Muscle of back (tissue), 11 donors: ENCODE data around the gene SNX9. TPM values are rescaled to one million over a fixed set of nuclear protein-coding genes. Genes with fewer than 3 reads are reported as not detected.
A peak's percentile ranks its signal among the peaks of the same experiment; 100 is the strongest.

Experiments
- DNase-seq, 3 donors: peaks; one replicate each; pipeline versions ENCODE4 v3.0.0 to v3.0.0-alpha.2; 2013
- polyA plus RNA-seq, 10 donors: library from polyadenylated mRNA; unstranded; fragments of 120-200 nt; gene quantifications; one replicate each; pipeline ENCODE4 v1.2.1, GENCODE V29; 2013; ENCODE audit not compliant: insufficient read length in 10 of 10

Gene SNX9
- polyA plus RNA-seq, 10 donors, result 21.4 to 30.4 (median 26.4) TPM

- no peak for DNase-seq
Measured at GRCh38 chr6:157977176-157977804, 154.2 kb downstream of the SNX9 start.

- DNase-seq, result no peak
Measured at GRCh38 chr6:157978021-157978783, 155.2 kb downstream of the SNX9 start.

DNA sequence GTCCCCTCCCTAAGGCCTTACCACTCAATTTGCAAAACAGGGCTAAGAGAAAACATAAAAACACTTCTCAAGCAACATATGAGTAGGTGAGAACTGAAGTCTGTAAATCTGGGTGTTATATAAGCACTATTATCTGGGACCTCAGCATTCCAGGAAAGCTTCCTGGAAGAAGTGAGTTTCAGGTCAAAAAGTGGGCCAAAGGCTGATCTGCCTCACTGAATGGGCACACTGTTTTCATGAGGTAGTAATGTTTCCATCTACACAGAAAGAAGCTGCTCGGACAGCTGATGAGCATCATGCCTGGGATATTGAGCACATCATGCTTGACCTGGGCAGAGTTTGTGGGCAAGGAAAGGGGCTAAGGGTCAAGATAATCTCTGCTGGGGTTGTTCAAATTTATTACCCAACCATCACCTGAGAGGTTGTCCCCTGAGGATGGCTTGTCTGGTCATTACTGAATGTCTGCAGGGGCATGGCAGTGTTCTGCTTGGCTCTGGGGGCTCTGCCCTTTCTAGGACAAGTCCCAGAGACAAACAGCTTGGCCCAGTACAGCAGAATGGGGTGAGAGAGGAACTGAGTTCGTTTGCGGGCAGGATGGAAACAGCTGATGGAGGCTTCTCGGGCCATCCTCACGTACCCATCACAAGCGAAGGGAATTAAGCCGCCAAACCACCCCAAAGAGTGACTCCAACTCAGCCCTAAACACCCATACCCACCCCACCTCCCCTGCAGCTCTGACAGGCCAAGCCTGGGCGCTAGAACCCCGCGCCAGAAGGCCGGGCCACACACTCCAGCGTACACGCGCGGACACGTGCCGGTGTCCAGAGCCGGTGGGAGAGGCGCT lies 157.5 kb downstream of the SNX9 start:
- no peak for DNase-seq

DNA sequence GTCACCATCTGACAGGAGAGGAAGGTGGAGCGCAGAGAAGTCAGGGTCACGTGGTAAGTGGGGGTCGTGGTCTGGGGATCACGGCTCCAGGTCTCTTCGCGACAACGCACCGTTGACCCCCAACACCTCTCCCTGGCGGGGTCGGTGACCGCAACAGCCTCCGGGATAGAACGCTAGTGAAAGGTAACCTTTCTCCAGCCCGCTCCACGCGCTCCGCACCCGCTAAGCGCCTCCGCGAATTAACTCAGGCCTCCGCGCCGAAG lies 158.0 kb downstream of the SNX9 start:
- no peak for DNase-seq

- peak; percentile 61 to 86 (median 67) for DNase-seq
Measured at GRCh38 chr6:157981395-157982101, 158.5 kb downstream of the SNX9 start, which contains the start of gene SYNJ2. Gene SYNJ2, plus strand, starts transcription at chr6:157981863. Its CDS starts 99 bp downstream, at chr6:157981962.

GRCh38 chr6:157982102-157982562 lies 159.1 kb downstream of the SNX9 start:
- DNase-seq, result no peak

- DNase-seq, result peak in 1 of 3 donors; percentile 54
Measured at GRCh38 chr6:157982563-157983405, 159.7 kb downstream of the SNX9 start.

DNA sequence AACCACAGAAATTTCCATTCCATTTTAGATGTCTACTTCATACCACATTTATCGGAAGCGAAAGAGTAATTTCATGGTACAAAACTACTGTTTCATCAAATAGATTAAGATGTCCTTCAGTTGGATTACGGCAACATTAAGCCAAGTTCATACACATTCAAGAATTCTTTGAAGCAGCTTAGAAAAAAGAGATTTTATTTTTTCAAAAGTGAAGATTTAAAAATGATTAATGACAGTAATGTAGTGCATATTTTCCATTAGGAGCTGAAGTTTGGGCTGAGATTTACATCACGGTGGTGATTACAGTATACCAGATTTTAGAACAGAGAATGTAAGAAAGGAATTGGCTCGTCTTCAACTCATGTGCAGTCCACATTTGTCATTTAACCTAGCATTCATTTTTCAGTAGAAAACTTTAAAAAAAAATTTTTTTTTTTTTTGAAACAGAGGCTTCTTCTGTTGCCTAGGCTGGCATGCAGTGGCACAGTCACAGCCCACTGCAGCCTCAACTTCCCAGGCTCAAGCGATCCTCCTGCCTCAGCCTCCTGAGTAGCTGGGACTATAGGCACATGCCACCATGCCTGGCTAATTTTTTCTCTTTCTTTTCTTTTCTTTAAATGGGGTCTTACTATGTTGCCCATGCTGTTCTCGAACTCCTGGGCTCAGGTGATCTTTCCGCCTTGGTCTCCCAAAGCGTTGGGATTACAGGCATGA lies 160.5 kb downstream of the SNX9 start:
- no peak for DNase-seq

DNA sequence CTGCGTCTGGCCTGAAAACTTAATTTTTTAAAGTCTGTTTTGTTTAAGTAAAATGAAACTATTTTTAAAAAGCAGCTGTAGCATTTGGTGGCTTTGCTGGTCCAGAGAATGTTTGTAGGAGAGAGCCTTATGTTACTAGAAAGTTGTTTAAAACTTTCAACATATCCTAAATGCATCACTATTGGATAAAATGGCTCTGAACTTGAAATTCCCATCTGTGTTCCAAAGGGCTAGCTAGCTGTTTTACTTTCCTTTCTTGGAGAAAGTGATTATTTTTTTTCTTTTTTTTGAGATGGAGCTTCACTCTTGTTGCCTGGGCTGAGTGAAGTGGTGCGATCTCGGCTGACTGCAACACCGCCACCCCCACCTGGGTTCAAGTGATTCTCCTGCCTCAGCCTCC lies 161.1 kb downstream of the SNX9 start:
- DNase-seq, result no peak

DNA sequence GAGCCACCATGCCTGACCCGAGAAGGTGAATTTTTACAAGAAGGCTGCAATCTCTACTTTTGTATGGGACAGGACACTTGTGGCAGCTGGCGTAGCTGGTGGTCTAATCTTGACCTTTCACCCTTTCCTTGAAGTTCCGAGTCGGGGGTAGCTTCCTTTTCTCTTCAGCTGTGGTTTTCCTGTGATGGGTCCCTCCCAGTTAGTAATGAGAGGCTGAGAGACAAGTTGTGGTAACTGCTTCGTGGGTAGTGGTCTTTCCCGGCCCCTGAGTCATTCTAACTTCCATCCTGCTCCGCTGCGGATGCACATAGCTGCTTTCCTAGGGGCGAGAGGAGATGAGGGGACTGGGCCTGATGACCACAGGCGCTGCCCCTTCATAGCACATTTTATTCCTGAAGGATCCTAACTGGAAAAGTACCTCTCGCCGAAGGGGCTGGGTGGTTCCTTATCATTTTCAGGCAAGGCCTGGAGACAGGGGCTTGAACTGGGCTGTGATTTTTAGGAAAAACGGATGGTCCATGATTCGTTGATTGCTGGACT lies 161.7 kb downstream of the SNX9 start:
- no peak for DNase-seq

GRCh38 chr6:157985378-157986155 lies 162.5 kb downstream of the SNX9 start:
- DNase-seq, result no peak

GRCh38 chr6:157987788-157988699 lies 165.0 kb downstream of the SNX9 start:
- DNase-seq, result no peak

GRCh38 chr6:157988700-157989063 lies 165.6 kb downstream of the SNX9 start:
- no peak for DNase-seq

DNA sequence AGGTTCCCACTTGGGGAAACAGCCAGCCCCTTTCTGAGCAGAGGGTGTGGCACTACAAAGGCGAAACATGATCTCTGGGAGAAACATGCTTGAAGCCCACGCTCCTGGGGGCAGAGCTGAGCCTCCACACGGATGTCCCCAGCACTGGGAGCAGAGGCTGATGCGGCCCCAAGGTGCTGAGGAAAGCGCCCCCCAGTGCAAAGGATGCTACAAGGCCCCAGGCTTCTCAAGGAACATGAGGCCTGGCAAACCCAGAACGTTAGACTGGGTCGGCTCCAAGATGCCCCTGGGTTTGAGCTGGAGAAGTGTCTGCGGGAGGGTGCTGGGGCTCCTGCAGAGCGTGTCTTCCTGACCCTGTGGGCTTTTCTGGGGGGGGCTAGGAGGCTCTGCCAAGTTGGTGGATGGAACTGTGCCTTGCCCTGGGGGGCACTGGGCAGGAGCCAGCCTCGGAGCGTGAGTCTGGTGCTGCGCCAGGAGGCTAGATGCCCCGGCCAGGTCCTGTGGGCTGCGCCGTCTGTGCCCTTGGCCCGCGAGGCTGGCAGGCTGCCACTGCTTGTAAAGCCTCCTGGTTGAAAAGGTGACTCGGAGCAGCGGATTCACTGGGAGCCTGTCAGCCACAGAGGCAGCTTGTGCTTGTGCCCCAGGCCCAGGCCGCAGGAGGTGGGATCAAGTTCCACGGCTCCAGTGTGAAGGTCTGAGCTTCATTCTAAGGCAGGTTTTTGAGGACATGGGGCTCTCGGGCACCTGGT lies 166.7 kb downstream of the SNX9 start:
- no peak for DNase-seq

DNA sequence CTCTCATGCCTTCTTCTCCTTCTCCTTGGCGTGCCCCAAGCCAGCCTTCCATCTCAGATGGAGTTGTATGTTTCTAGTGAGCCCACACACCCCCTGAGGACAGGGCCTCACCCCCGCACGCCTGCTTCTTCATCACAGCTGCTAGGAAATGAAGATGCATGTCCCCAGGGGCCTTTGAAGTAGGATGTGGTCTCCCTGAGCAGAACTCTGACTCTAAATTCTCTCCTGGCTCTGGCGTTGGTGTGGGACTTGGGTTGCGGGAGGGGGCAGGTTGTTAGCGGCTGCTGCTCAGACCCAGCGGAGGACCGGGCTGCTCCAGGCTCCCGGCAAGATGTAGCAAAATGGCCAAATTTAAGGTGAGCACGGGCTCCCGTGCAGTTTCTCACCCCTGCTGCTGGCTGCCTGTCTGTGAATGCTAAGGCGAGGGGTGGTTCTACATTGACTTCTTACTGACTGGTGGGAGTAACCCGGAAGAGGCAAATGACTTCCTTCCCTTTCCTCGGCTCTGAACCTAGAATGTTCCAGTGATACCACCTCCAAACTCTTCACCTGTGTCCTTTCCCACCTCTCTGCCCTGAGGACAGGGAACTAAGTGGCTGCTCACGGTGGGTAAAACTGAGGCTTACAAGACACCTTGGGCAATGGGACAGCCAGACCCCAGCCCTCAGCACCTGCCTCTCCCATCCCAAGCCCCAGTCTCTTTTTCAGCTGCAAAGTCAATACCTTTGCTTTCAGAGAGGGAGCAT lies 167.4 kb downstream of the SNX9 start:
- DNase-seq, result no peak

- DNase-seq, result no peak
Measured at GRCh38 chr6:157991067-157991432, 168.0 kb downstream of the SNX9 start.

GRCh38 chr6:157993076-157993475 lies 170.0 kb downstream of the SNX9 start:
- no peak for DNase-seq
